HG02884 (cell line): Measurements from ENCODE around the gene TTF2.

Experiments
- ATAC-seq: cut with Tn5 transposase; IDR thresholded peaks from one replicate; pipeline ENCODE4 v1.9.1; 2021; ENCODE audit warnings: mild to moderate bottlenecking, moderate library complexity; ENCODE audit not compliant: unreplicated experiment

TTF2 gene

DNA sequence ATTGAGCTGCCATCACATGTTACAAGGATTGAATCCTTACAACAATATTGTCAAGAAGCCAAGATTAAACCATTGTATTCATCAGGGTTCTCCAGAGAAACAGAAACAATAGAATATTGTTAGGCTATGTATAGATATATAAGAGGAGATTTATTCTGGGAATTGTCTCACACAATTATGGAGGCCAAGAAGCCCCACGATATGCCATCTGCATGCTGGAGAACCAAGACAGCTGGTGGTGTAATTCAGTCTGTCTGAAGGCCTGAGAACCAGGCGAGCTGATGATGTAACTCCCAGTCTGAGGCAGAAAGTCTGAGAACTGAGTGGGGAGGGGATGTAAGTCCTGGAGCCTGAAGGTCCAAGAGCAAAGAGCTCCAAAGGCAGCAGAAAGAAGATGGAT lies 14.5 kb upstream of the TTF2 start:
- no peak for ATAC-seq

DNA sequence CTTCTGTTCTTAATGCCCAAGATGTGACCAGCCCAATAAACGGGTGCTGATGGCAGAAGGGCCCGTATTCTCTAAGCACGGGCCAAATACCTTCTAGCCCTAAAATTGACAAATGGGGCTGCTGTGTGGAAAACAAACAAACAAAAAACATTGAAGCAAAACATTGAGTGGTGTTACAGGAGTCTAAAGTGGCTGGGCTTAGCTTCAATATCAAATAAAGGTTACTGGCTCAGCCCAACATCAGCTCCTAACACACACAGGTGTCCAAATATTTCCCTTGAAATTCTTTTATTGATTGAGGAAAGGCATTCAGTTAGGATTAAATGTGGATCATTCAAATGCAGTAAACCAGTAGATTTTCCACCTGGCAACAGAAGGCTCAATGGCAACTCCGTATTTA lies 13.3 kb upstream of the TTF2 start:
- ATAC-seq, result no peak

DNA sequence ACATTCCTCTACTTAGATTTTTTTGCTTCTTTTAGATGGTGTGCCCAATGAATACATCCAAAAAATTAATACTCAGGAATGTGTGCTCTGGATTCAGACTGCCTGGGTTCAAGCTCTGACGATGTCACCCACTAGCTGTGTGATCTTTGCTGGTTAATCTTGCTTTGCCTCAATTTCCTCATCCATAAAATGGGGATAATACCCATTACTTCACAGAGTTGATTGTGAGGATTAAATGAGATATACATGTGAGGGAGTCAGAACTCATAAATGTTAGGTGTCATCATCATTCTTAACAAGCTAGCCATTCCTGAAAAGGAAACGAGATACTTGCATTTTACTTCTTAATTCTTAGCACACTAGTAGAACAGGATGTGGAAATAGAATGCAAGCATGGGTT lies 12.9 kb upstream of the TTF2 start:
- ATAC-seq, result no peak

DNA sequence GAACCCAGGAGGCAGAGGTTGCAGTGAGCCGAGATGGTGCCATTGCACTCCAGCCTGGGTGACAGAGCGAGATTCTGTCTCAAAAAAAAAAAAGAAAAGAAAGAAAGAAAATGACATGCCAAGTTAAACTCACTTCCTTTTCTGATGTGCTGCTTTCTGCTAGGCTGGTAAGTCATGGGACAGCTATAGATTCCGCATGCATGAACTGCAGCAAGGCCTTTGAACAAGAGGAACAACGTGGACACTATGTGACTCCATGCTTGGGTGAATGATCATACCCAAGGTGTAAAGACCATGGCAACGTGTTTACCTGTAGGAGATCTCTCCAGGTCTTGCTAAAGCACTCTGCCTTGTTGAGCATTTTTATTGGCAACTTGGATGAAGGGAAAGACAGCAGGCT lies 10.3 kb upstream of the TTF2 start:
- ATAC-seq, result no peak

DNA sequence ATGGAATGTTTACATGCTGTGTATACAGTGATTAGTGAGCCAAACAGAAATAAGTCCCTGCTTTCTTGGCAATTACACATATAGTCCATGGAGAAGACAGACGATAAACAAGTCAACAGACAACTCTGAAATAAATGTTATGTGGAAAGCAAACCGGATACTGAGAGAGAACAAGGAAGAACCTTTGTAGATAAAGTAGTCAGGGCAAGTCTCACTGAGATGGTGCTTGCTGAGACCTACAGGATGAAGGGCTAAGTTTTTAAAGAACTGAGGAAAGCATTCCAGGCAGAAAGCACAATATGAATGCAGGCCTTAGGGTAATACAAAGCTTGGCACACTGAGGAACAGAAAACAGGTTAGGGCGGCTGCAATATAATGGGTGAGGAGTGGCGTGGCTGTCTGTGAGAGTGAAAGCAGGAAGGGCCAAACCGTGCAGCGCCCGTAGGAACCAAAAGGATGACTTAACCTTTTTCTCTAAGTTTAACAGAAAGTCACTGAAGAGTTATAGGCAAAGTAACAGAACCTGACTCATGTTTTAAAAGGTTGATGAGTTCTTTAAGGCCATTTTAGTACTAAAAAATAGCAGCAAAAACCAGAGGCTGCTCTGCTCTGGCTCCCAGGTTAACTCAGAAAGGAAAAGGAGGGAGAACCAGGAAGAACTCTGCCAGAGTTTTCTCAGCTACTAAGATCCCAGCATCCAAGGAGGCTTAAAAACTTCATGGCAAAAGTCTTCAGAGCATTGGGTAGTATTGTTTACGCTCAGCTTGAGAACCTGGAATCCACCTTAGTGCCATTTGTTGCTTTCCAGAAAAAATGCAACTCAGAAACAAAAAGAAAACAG lies 8.7 kb upstream of the TTF2 start:
- peak; percentile 79 for ATAC-seq

DNA sequence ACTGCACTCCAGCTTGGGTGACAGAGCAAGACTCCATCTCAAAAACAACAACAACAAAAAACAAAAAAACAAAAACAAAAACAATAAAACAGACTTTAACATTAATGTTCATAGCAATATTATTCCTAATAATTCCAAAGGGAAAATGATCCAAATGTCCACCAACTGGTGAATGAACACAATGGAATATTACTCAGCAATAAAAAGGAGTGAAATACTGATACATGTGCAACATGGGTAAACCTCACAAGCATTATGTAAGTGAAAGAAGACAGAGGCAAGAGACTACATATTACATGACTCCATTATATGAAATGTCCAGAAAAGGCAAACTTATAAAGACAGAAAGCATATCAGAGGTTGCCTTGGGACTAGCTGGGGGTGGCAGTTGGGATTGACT lies 6.1 kb upstream of the TTF2 start:
- ATAC-seq, result no peak

DNA sequence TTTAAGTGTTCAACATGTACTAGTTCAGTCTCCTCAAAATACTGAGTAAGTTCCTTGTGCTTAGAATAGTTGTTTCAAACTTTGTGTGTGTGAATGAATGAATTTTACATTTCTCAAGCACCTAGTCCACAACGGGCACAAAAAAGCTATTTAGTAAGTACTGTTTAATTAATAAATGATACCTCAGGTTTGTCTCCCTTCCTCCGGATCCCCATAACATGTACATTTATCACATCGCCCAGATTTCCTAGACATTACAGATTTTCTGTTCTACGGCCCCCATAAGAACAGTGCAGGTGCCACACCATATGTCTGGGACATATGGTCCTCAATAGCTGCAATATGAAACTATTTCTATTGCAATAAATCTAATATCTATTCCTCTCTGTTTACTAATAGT lies 1.3 kb upstream of the TTF2 start:
- no peak for ATAC-seq

DNA sequence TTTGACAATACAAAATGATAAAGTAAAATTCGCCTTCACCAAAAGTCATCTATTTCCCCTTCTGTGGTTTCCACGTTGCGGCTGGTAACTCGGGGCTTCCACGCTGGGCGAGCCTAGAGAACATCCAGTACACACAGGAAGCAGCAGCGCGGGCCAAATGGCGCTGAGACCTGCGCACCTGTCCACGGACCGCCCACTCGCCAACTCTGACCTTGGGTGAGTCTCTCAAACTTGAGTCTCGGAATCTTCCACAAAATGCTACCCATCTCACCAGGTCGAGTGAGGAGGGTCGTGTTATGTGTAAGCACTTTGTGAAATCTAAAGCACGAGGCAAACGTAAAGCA lies 820 bp upstream of the TTF2 start:
- peak; percentile 27 for ATAC-seq

DNA sequence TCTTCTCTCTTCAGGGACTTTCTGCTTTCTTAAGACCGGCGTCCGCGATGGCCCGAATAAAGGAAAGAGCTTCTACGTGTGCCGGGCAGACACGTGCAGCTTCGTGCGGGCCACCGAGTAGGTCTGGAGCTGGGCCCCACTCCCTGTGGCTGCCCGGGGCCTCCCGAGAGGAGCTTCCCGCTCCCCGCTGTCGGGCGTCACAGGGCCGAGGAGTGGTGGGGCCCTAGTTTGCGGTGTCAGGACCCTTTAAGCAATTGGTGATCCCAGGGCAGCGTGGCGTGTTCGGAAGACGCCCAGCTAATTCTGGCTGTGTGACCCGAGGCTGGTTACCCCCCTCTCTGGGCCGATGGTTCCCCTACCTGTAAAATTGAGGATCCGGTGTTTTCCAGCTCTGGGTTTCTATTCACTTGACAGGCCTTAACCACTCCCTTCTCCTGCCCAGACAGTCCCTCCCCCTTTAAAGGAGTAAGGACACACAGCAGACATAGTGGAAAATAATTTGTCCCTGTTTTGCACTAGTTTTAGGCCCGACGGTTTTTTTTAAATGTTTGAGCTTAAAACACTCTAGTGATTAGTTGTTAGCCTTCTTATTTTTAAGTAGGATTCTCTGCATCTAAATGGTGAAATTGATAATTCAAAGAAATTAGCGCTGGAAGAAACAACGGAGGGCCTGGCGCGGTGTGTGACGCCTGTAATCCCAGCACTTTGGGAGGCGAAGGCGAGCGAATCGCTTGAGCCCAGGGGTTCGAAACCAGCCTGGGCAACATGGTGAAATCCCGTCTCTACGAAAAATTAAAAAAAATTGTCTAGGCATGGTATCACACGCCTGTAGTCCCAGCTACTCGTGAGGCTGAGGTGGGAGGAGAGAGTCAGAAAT lies 553 bp downstream of the TTF2 start:
- no peak for ATAC-seq

DNA sequence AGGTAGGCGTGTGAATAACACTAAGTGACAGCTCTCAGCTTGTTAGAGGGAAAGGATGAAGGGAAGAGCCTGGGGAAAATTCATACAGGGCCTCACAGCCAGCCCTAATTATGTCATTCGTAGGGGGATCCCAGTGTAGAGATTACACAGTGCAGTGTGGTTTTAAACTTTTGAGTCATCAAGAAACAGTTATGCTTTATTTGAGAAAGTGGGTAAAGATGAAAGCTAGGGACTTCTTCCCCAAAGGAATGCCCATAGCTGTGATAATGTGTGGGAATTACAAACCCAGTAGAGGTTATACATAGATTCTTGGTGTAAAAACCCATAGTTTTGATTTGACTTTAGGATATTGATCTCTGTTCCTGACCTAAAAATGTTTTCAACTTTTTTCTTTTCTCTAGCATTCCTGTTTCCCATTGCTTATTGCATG lies 1.9 kb downstream of the TTF2 start:
- no peak for ATAC-seq

DNA sequence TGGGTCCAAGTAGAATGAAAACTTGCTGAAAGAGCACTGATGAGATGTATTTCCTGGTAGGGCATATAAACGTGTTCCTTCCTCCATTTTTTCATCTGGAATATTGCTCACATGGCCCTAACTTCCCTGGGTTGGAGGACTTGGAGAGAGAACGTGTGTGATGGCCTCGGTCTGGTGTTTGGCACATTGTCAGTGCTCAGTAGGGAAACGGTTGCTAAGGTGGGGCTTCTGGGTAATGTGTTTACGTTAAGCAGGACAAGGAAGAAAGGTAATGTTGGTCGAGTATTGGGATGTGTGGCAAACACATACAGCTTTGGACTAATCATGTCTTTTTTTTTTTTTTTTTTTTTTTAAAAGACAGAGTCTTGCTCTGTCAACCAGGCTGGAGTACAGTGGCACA lies 6.2 kb downstream of the TTF2 start:
- ATAC-seq, result no peak

DNA sequence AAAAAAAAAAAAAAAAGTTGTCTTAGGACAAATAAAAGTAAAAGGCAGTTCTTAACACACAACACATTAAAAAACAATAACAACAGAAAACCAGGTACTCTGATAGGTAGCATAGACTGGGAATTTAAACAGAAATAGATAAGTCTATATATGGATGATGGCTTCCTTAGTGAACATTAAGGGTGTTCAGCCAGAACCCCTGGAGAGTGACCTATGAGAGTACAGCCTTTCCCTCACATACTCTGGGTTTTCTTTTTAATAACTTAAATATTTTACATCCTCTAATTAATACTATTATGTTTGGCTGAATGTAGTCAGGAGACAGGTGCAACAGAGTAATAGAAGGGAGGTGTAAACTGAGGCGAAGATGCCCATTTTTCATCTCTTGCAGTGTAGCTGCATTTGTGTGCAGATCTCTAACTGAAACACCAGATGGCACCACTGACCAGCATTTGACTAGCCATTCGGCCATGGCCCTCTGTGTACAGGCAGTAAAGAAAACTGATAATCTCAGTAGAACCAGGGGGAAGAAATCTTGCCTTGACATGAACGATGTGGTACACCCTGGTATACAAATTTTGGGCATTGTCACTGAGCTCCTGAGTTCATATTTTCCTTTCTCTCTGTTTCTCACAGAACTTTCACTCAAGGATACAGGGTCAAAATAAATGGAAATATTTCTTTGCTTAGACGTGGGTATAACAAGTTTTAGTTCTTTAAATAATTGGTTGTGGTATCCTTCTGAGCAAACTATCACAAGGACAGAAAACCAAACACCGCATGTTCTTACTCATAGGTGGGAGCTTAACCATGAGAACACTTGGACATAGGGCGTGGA lies 7.6 kb downstream of the TTF2 start:
- ATAC-seq, result peak; percentile 69

DNA sequence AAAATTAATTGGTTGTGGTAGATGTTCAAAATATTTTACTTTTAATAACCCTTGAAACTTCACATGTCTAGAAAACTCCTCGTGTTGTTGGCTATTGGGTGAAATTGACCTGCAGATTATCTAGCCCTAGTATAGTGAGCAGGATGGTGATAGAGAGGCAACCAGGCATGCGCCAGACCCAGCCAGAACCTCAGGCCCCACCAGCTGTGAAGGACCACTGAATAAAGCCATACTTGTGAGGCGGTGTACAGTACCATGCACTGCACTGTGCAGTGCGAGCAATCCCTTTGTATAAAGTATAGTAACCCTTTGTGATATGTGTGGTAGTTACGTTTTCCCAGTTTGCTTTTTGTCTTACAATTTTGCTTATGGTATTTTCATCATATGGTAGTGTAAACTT lies 8.5 kb downstream of the TTF2 start:
- ATAC-seq, result no peak

DNA sequence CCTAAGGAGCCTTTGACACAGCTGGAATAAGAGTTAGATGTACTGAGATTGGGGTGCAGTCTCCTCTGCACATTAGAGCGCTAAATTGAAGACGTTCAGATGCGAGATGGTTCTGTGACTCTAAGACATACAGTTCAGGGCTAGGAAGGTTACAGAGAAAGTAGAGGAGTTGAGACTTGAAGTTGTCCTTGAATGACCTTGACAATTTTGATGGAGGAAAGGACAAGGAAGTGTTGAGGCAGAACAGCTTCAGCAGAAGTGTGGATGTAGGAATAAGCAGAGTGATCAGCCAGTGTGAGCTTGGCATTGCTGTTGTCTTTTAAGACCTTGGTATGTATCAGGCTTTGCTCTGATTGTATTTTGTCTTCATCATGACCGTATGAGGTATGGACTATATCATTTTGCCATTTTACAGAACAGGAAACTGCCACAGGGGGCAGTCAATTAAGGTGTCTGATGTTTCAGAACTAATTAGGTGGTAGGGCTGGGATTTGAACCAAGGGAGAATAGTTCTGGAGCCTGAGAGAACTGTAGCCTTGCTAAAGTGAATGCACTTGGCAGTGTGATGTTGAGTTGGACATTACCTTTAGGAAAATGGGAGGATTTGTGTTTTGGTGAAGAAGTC lies 9.2 kb downstream of the TTF2 start:
- no peak for ATAC-seq

DNA sequence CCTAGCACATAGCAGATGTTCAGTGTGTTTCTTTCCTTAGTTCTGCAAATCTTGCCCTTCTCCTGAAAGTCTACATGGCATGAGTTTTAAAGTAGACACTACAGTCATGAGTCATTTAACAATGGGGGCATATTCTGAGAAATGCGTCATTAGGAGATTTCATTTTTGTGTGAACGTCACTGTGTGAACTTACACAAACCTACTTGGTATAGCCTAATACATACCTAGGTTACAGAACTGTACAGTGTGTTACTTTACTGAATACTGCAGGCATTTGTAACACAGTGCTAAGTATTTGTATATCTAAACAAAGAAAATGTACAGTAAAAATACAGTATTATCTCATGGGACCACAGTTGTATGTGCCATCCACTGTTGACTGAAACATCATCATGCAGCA lies 10.0 kb downstream of the TTF2 start:
- peak; percentile 51 for ATAC-seq

DNA sequence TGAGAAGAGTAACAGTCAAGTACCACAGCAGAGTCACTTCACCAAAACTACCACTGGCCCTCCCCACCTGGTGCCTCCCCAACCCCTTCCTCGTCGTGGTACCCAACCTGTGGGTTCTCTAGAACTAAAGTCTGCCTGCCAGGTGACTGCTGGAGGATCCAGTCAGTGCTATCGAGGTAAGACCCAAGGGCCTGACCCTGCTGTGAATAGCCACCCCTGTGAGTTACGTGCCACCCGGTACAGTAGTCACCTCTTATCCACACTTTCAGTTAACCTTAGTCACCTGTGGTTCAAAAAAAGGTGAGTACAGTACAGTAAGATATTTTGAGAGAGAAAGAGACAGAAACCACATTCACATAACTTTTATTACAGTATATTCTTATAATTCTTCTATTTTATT lies 16.5 kb downstream of the TTF2 start:
- ATAC-seq, result no peak

DNA sequence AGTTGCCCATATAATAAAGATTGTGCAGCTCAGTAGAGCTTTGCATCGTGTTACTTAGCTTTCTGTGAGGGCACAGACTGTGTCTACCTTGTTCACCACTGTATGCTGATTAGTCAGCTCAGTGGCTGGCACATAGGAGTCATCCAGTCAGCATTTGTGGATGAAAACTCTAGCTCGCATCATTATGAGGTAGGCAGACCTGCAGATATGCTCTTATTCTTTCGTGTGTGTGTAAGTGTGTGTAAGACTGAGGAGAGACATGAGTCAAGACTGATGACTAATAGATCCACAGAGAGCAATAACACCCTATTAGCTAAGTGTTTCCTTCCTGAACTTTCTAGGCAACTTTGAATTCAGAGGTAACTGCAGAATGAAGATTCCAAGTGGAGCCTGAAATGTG lies 17.1 kb downstream of the TTF2 start:
- no peak for ATAC-seq

DNA sequence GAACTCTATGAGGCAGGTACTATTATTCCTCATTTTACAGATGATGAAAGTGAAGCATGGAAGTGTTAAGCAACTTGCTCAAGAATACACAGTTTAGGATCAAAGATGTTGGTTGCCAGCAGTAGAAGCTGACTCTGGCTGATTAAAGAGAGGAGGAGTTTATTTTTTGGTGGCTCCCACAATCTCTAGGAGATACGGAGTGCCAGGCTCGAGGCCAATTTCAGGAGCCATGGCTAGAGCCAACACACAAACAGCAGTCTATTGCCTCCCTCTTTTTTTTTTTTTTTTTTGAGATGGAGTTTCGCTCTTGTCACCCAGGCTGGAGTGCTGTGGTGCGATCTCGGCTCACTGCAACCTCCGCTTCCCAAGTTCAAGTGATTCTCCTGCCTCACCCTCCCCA lies 19.6 kb downstream of the TTF2 start:
- ATAC-seq, result no peak

DNA sequence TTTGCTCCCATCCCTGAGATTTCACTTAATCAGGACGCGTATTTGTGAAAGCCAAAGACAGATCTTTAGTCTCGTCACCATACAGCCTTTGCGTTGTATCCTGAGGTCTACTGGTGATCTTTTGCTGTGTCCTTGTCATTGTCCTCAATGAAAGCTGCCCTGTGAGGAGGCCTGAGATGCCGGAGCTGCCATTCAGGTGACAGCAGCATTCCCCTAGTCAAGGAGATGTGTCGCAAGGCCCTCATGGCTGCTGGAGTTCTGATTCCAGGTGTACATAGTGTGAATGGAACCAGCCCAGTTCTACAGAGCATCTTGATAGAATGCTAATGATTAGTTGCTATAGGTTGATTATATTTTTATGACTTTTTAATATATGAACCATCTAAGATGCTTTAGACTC lies 24.1 kb downstream of the TTF2 start:
- no peak for ATAC-seq

DNA sequence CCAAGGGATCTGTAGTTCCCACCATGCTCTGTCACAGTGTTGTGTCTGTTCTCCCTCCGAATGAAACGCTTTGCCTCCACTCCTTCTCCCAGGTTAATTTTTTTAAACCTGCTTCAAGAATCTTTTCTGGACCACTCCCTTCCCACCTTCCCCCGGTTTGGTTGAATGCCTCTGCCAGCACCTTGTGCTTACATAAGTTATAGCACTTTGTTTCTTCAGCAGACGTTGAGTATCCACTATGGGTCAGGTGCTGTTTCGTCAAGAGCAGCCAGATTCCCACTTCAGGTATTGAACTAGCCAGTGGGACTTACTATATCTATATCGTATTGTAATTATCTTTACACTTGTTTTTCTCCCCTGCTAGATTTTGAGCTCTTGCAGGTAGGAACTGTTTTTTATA lies 27.6 kb downstream of the TTF2 start:
- ATAC-seq, result no peak

DNA sequence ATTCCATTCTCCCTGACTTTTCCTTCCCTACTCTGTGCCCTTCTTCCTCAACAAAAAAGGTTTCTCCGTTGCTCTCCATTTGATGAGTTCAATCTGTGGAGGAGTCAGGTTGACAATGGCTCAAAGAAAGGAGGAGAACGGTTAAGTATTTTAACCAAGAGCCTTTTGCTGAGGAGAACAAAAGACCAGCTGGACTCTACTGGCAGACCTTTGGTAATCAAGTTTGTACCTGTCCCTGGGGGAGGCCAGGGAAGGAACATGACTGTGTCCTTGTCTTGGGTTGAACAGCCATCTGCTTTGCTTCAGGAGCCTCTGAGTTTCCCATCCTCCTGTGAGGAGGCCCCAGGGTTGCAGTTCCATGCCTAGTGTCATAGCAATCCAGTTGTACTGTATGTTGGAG lies 29.9 kb downstream of the TTF2 start:
- no peak for ATAC-seq
